GM23338 (cell line): ENCODE measurements around the gene RIN3. TPM values are rescaled to one million over a fixed set of nuclear protein-coding genes. Genes with fewer than 3 reads are reported as not detected.

ENCODE experiments used
- ATAC-seq: fragments of 200-7000 bp; cut with Tn5 transposase; 3 replicates; pipeline ENCODE4 v1.9.1; 2020
- DNase-seq: peaks from one replicate; pipeline ENCODE4 v3.0.0-alpha.2; 2015; ENCODE audit warnings: low spot score
- H2AFZ ChIP-seq: fragments of 200-600 bp; sonication (generic); 2 replicates; pipeline ENCODE4 v1.8.0; 2016; ENCODE audit warnings: antibody characterized with exemption, mild to moderate bottlenecking, moderate library complexity
- H3F3A ChIP-seq: fragments of 200-600 bp; sonication (generic); replicated peaks from 2 replicates; pipeline ENCODE4 v1.8.0; 2017; ENCODE audit warnings: antibody characterized with exemption, mixed run types, low read depth
- H3K27ac ChIP-seq: fragments of 200-600 bp; sonication (generic); 2 replicates; pipeline ENCODE4 v1.6.1; 2016; ENCODE audit warnings: low read depth
- H3K27me3 ChIP-seq: fragments of 200-600 bp; sonication (generic); 2 replicates; pipeline ENCODE4 v1.8.0; 2016; ENCODE audit warnings: mild to moderate bottlenecking, mixed run types, moderate library complexity; ENCODE audit not compliant: insufficient read depth
- H3K36me3 ChIP-seq: fragments of 200-600 bp; sonication (generic); 2 replicates; pipeline ENCODE4 v1.8.0; 2016; ENCODE audit warnings: mild to moderate bottlenecking; ENCODE audit not compliant: insufficient read depth
- H3K4me1 ChIP-seq: fragments of 200-600 bp; sonication (generic); 2 replicates; pipeline ENCODE4 v1.8.0; 2016; ENCODE audit warnings: mild to moderate bottlenecking, moderate library complexity; ENCODE audit not compliant: insufficient read depth
- H3K4me2 ChIP-seq: fragments of 200-600 bp; sonication (generic); 2 replicates; pipeline ENCODE4 v1.7.1; 2017; ENCODE audit warnings: mixed run types
- H3K4me3 ChIP-seq: fragments of 200-600 bp; sonication (generic); 2 replicates; pipeline ENCODE4 v1.6.1; 2016; ENCODE audit warnings: mixed run types
- H3K79me2 ChIP-seq: fragments of 200-600 bp; sonication (generic); replicated peaks from 2 replicates; pipeline ENCODE4 v1.8.0; 2017; ENCODE audit warnings: mild to moderate bottlenecking; ENCODE audit not compliant: insufficient read depth
- H3K9me2 ChIP-seq: fragments of 200-600 bp; sonication (generic); 2 replicates; pipeline ENCODE4 v1.8.0; 2017; ENCODE audit not compliant: insufficient read depth
- H4K20me1 ChIP-seq: fragments of 200-600 bp; sonication (generic); replicated peaks from 2 replicates; pipeline ENCODE4 v1.8.0; 2017; ENCODE audit warnings: mild to moderate bottlenecking; ENCODE audit not compliant: insufficient read depth
- H3K27ac Mint-ChIP-seq: 2 replicates; pipeline ENCODE4 v1.8.0; 2020; ENCODE audit warnings: inconsistent platforms, mild to moderate bottlenecking, moderate library complexity, mixed read lengths
- H3K27me3 Mint-ChIP-seq: 3 replicates; pipeline ENCODE4 v1.8.0; 2022; ENCODE audit warnings: low read depth, mild to moderate bottlenecking, moderate library complexity, mixed read lengths, inconsistent platforms; ENCODE audit not compliant: insufficient read depth, poor library complexity
- H3K36me3 Mint-ChIP-seq: 3 replicates; pipeline ENCODE4 v1.8.0; 2021; ENCODE audit warnings: low read depth, mild to moderate bottlenecking, inconsistent platforms, moderate library complexity, mixed read lengths
- H3K4me1 Mint-ChIP-seq: 3 replicates; pipeline ENCODE4 v1.8.0; 2020; ENCODE audit warnings: mild to moderate bottlenecking, inconsistent platforms, mixed read lengths
- H3K4me3 Mint-ChIP-seq: 3 replicates; pipeline ENCODE4 v1.8.0; 2021; ENCODE audit warnings: moderate library complexity, mild to moderate bottlenecking, inconsistent platforms, mixed read lengths
- H3K9me3 Mint-ChIP-seq: 3 replicates; pipeline ENCODE4 v1.8.0; 2020; ENCODE audit warnings: moderate library complexity, mild to moderate bottlenecking, inconsistent platforms, mixed read lengths
- EZH2 ChIP-seq: fragments of 200-600 bp; sonication (generic); IDR thresholded peaks from one replicate; pipeline ENCODE4 v1.8.0; 2017; ENCODE audit warnings: antibody characterized with exemption, mild to moderate bottlenecking, low read depth; ENCODE audit not compliant: unreplicated experiment
- polyA plus RNA-seq: library from polyadenylated mRNA; unstranded; fragments of >200 nt; fragmentation: Nextera tagmentation; extraction: Ambion mirVana; gene quantifications from 2 replicates; pipeline ENCODE4 v1.2.1, GENCODE V29; 2016
- total RNA-seq: library from RNA; depleted of rRNA; stranded (reverse); fragments of >200 nt; shearing (Covaris generic); gene quantifications from 2 replicates; pipeline ENCODE4 v1.2.3, GENCODE V29; 2014
- TF ChIP-seq, protein P1 (sequence below): fragments of 250-450 bp; sonication (Bioruptor Pico); IDR thresholded peaks from 2 replicates; pipeline ENCODE4 v1.5.0; 2020; ENCODE audit warnings: mild to moderate bottlenecking, moderate library complexity
- TF ChIP-seq, protein P2 (sequence below), 2 experiments: fragments of 200-600 bp in 1 of 2; sonication (generic) in 1 of 2; conservative IDR thresholded peaks; 2 replicates each; pipeline versions ENCODE4 v1.5.1 to v1.6.1; 2016 to 2017; ENCODE audit warnings: antibody characterized with exemption in 2 of 2, low read depth in 2 of 2, mild to moderate bottlenecking in 2 of 2, moderate library complexity in 1 of 2

The RIN3 gene
- total and polyA plus RNA-seq, 2 experiments from 2014 or later: 0.97 to 1.5 TPM

DNA sequence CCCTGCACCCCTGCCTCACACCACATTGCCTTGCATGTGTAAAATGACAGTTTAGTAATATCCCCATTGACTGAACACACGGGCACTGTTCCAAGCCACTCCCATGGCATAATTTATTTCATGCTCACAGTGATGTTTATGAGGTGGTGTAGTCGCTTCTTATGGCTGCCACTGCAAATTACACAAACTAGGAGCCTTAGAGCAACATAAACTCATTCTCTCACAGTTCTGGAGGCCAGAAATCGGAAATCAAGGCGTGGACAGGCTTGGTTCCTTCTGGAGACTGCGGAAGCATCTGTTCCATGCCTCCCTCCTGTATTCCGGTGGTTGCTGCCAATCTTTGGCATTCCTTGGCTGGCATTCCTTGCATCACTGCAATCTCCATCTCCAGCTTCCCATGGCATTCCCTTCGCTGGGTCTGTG lies 97.3 kb downstream of the RIN3 start:
- no peak overlapping the region for H3K4me3 ChIP-seq
- Mint-ChIP-seq H3K36me3 (no peaks in the 10 kb centered on the region), H3K4me3 (no peak overlapping the region), H3K9me3 (no peaks in the 10 kb centered on the region), H3K27me3 (peaks cover 7% of the 10 kb centered on the region), H3K27ac (no peak overlapping the region), H3K4me1 (peaks cover under 1% of the 10 kb centered on the region; the same call in 1 of the 3 replicates)
- no peak for ATAC-seq
- H3K4me2 ChIP-seq: no peak overlapping the region
- H3K36me3 ChIP-seq: no peaks in the 10 kb centered on the region
- no peaks in the 10 kb centered on the region for H3F3A ChIP-seq
- TF ChIP-seq EZH2: no peak
- TF ChIP-seq, protein P1, sequence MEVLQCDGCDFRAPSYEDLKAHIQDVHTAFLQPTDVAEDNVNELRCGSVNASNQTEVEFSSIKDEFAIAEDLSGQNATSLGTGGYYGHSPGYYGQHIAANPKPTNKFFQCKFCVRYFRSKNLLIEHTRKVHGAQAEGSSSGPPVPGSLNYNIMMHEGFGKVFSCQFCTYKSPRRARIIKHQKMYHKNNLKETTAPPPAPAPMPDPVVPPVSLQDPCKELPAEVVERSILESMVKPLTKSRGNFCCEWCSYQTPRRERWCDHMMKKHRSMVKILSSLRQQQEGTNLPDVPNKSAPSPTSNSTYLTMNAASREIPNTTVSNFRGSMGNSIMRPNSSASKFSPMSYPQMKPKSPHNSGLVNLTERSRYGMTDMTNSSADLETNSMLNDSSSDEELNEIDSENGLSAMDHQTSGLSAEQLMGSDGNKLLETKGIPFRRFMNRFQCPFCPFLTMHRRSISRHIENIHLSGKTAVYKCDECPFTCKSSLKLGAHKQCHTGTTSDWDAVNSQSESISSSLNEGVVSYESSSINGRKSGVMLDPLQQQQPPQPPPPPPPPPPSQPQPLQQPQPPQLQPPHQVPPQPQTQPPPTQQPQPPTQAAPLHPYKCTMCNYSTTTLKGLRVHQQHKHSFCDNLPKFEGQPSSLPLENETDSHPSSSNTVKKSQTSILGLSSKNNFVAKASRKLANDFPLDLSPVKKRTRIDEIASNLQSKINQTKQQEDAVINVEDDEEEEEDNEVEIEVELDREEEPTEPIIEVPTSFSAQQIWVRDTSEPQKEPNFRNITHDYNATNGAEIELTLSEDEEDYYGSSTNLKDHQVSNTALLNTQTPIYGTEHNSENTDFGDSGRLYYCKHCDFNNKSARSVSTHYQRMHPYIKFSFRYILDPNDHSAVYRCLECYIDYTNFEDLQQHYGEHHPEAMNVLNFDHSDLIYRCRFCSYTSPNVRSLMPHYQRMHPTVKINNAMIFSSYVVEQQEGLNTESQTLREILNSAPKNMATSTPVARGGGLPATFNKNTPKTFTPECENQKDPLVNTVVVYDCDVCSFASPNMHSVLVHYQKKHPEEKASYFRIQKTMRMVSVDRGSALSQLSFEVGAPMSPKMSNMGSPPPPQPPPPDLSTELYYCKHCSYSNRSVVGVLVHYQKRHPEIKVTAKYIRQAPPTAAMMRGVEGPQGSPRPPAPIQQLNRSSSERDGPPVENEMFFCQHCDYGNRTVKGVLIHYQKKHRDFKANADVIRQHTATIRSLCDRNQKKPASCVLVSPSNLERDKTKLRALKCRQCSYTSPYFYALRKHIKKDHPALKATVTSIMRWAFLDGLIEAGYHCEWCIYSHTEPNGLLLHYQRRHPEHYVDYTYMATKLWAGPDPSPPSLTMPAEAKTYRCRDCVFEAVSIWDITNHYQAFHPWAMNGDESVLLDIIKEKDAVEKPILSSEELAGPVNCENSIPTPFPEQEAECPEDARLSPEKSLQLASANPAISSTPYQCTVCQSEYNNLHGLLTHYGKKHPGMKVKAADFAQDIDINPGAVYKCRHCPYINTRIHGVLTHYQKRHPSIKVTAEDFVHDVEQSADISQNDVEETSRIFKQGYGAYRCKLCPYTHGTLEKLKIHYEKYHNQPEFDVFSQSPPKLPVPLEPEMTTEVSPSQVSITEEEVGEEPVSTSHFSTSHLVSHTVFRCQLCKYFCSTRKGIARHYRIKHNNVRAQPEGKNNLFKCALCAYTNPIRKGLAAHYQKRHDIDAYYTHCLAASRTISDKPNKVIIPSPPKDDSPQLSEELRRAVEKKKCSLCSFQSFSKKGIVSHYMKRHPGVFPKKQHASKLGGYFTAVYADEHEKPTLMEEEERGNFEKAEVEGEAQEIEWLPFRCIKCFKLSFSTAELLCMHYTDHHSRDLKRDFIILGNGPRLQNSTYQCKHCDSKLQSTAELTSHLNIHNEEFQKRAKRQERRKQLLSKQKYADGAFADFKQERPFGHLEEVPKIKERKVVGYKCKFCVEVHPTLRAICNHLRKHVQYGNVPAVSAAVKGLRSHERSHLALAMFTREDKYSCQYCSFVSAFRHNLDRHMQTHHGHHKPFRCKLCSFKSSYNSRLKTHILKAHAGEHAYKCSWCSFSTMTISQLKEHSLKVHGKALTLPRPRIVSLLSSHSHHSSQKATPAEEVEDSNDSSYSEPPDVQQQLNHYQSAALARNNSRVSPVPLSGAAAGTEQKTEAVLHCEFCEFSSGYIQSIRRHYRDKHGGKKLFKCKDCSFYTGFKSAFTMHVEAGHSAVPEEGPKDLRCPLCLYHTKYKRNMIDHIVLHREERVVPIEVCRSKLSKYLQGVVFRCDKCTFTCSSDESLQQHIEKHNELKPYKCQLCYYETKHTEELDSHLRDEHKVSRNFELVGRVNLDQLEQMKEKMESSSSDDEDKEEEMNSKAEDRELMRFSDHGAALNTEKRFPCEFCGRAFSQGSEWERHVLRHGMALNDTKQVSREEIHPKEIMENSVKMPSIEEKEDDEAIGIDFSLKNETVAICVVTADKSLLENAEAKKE: no peak
- no peaks in the 10 kb centered on the region for H3K79me2 ChIP-seq
- peaks cover 6% of the 10 kb centered on the region; the same call in 1 of the 2 replicates for H3K9me2 ChIP-seq
- no peaks in the 10 kb centered on the region for H4K20me1 ChIP-seq
- H3K27me3 ChIP-seq: no peaks in the 10 kb centered on the region
- H3K27ac ChIP-seq: no peak overlapping the region
- no peaks in the 10 kb centered on the region for H3K4me1 ChIP-seq
- no peak overlapping the region for H2AFZ ChIP-seq
- DNase-seq: no peak

DNA sequence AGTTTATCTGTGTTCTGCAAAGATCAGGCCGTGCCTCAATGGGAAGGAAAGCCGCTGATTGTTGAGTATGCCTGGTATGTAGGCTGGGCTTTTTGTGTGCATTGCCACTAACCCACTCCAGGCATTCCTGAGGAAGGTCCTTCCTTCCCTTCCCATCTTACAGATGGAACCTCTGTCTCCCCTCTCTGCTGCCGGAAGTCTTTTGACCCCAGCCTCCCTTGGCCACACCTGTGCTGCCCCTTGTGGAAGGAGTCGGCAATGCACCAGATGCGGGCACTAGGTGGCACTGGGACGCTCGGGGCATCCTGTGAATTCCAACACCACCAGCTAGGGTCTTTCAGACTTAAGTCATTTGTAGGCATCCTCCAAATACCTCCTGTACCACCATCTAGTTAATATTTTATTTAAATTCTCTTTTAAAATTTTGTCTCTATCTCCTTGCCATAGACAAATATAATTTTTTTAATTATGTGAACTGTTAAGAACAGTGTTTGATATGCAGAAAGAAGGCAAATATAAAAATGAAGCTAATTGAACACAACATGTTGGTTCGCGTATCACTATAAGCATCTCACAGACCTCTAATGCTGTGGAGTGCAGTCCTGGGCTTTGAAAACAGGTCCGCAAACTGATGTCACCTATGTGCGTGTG lies 99.6 kb downstream of the RIN3 start:
- Histone ChIP-seq H3K9me2 (peaks cover 5% of the 10 kb centered on the region; the same call in 1 of the 2 replicates), H3K36me3 (no peaks in the 10 kb centered on the region), H3F3A (no peaks in the 10 kb centered on the region), H3K4me1 (no peaks in the 10 kb centered on the region), H3K4me3 (no peak overlapping the region), H3K27ac (no peak overlapping the region), H3K4me2 (no peak overlapping the region), H4K20me1 (no peaks in the 10 kb centered on the region), H3K27me3 (no peaks in the 10 kb centered on the region), H2AFZ (no peak overlapping the region), H3K79me2 (no peaks in the 10 kb centered on the region)
- ATAC-seq (peak; percentile 96), DNase-seq (peak; percentile 89)
- no peaks in the 10 kb centered on the region for H3K36me3 Mint-ChIP-seq
- peaks cover 4% of the 10 kb centered on the region for H3K27me3 Mint-ChIP-seq
- no peak overlapping the region for H3K4me3 Mint-ChIP-seq
- H3K4me1 Mint-ChIP-seq: peaks cover 5% of the 10 kb centered on the region
- no peaks in the 10 kb centered on the region for H3K9me3 Mint-ChIP-seq
- no peak overlapping the region for H3K27ac Mint-ChIP-seq
- TF ChIP-seq, protein P1: no peak
- TF ChIP-seq, protein P2, sequence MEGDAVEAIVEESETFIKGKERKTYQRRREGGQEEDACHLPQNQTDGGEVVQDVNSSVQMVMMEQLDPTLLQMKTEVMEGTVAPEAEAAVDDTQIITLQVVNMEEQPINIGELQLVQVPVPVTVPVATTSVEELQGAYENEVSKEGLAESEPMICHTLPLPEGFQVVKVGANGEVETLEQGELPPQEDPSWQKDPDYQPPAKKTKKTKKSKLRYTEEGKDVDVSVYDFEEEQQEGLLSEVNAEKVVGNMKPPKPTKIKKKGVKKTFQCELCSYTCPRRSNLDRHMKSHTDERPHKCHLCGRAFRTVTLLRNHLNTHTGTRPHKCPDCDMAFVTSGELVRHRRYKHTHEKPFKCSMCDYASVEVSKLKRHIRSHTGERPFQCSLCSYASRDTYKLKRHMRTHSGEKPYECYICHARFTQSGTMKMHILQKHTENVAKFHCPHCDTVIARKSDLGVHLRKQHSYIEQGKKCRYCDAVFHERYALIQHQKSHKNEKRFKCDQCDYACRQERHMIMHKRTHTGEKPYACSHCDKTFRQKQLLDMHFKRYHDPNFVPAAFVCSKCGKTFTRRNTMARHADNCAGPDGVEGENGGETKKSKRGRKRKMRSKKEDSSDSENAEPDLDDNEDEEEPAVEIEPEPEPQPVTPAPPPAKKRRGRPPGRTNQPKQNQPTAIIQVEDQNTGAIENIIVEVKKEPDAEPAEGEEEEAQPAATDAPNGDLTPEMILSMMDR (conservative IDR thresholded peaks at IDR 0.05; ENCODE audit: low read depth in 2 of 2): peak; percentile 91 to 97
